ENCODE data around the gene TMEM266. TPM values are rescaled to one million over a fixed set of nuclear protein-coding genes. Genes with fewer than 3 reads are reported as not detected.

TMEM266 gene
- total RNA-seq, 2 donors from 2014 or later = 0.20 TPM; not detected in 1

GRCh38 chr15:76164602-76165001 lies 104.8 kb downstream of the TMEM266 start:
- H3K27ac ChIP-seq = no peak overlapping the region
- DNase-seq (ENCODE audit: low spot score) = no peak
- H3K4me1 ChIP-seq = peaks cover 0 to 7% of the 10 kb centered on the region in 2 donors
- no peak overlapping the region for H3K4me3 ChIP-seq
- H3K36me3 ChIP-seq = no peaks in the 10 kb centered on the region
- H3K27me3 ChIP-seq = no peaks in the 10 kb centered on the region
- no peaks in the 10 kb centered on the region for H3K9me3 ChIP-seq
- no peak for TF ChIP-seq CTCF (IDR thresholded peaks at IDR 0.05)

- Histone ChIP-seq H3K27me3 (no peaks in the 10 kb centered on the region), H3K36me3 (no peaks in the 10 kb centered on the region), H3K4me3 (no peak overlapping the region), H3K27ac (no peak overlapping the region), H3K4me1 (peaks cover 0 to 14% of the 10 kb centered on the region in 2 donors), H3K9me3 (no peaks in the 10 kb centered on the region)
- TF ChIP-seq CTCF (IDR thresholded peaks at IDR 0.05) = no peak
- no peak for DNase-seq (ENCODE audit: low spot score)
These were observed 106.2 kb downstream of the TMEM266 start for GRCh38 chr15:76165951-76166350.

- Histone ChIP-seq H3K36me3 (no peaks in the 10 kb centered on the region), H3K9me3 (no peaks in the 10 kb centered on the region), H3K27me3 (no peaks in the 10 kb centered on the region), H3K27ac (no peak overlapping the region), H3K4me1 (peaks cover 0 to 9% of the 10 kb centered on the region in 2 donors), H3K4me3 (no peak overlapping the region)
- DNase-seq (ENCODE audit: low spot score) = no peak
- no peak for TF ChIP-seq CTCF (IDR thresholded peaks at IDR 0.05)
These were observed 108.6 kb downstream of the TMEM266 start for GRCh38 chr15:76168237-76168984.

- H3K27me3 ChIP-seq = no peaks in the 10 kb centered on the region
- peaks cover 0 to 7% of the 10 kb centered on the region in 2 donors for H3K4me1 ChIP-seq
- no peak for DNase-seq (ENCODE audit: low spot score)
- H3K36me3 ChIP-seq = no peaks in the 10 kb centered on the region
- TF ChIP-seq CTCF (IDR thresholded peaks at IDR 0.05) = no peak
- no peak overlapping the region for H3K4me3 ChIP-seq
- no peaks in the 10 kb centered on the region for H3K9me3 ChIP-seq
- H3K27ac ChIP-seq = no peak overlapping the region
These were observed 109.2 kb downstream of the TMEM266 start for GRCh38 chr15:76169018-76169417.

GRCh38 chr15:76169911-76170800 lies 110.4 kb downstream of the TMEM266 start:
- H3K27ac ChIP-seq = no peak overlapping the region

More at GRCh38 chr15:76169911-76170800, 110.4 kb downstream of the TMEM266 start:
- Histone ChIP-seq H3K36me3 (no peaks in the 10 kb centered on the region), H3K4me1 (peaks cover 0 to 7% of the 10 kb centered on the region in 2 donors), H3K4me3 (no peak overlapping the region), H3K27me3 (no peaks in the 10 kb centered on the region), H3K9me3 (no peaks in the 10 kb centered on the region)
- no peak for TF ChIP-seq CTCF (IDR thresholded peaks at IDR 0.05)
- DNase-seq (ENCODE audit: low spot score) = no peak

Data from right atrium auricular region (tissue), 2 donors.